GM15510 (cell line): ENCODE measurements around the gene SLC39A13.

Experiments used
- POLR2A ChIP-seq: IDR thresholded peaks from 3 replicates; pipeline ENCODE4 v1.6.1; 2011; ENCODE audit warnings: borderline replicate concordance; ENCODE audit not compliant: insufficient read length; ENCODE audit errors: extremely low read depth

The SLC39A13 gene

GRCh38 chr11:47407746-47408590 lies at the start of gene SLC39A13:
SLC39A13 (plus strand) TSS chr11:47408590; CDS start chr11:47410095, 1,505 bp downstream.
- TF ChIP-seq POLR2A = peak; percentile 55

- TF ChIP-seq POLR2A = no peak
Observed at GRCh38 chr11:47358731-47359051, 49.7 kb upstream of the SLC39A13 start.

GRCh38 chr11:47359162-47359561 lies 49.2 kb upstream of the SLC39A13 start:
- no peak for TF ChIP-seq POLR2A

- TF ChIP-seq POLR2A = no peak
Observed at GRCh38 chr11:47359586-47359985, 48.8 kb upstream of the SLC39A13 start.

- TF ChIP-seq POLR2A = no peak
Observed at GRCh38 chr11:47360341-47360740, 48.0 kb upstream of the SLC39A13 start.

- TF ChIP-seq POLR2A = no peak
Observed at GRCh38 chr11:47361419-47361818, 47.0 kb upstream of the SLC39A13 start.

- no peak for TF ChIP-seq POLR2A
Observed at GRCh38 chr11:47366020-47366490, 42.3 kb upstream of the SLC39A13 start.

- no peak for TF ChIP-seq POLR2A
Observed at GRCh38 chr11:47369676-47370075, 38.7 kb upstream of the SLC39A13 start.

GRCh38 chr11:47372422-47372821 lies 36.0 kb upstream of the SLC39A13 start:
- TF ChIP-seq POLR2A = no peak

- TF ChIP-seq POLR2A = no peak
Observed at GRCh38 chr11:47373876-47374719, 34.3 kb upstream of the SLC39A13 start.

GRCh38 chr11:47374720-47375019 lies 33.7 kb upstream of the SLC39A13 start:
- TF ChIP-seq POLR2A = no peak

GRCh38 chr11:47375020-47375419 lies 33.4 kb upstream of the SLC39A13 start:
- no peak for TF ChIP-seq POLR2A

GRCh38 chr11:47375546-47376085 lies 32.8 kb upstream of the SLC39A13 start:
- no peak for TF ChIP-seq POLR2A

GRCh38 chr11:47376107-47376524 lies 32.3 kb upstream of the SLC39A13 start:
- no peak for TF ChIP-seq POLR2A

GRCh38 chr11:47376525-47377371 lies 31.6 kb upstream of the SLC39A13 start:
- TF ChIP-seq POLR2A = no peak

- TF ChIP-seq POLR2A = no peak
Observed at GRCh38 chr11:47377571-47378009, 30.8 kb upstream of the SLC39A13 start.
